ENCODE data around the gene HLA-C. TPM values are rescaled to one million over a fixed set of nuclear protein-coding genes. Genes with fewer than 3 reads are reported as not detected.

HLA-C gene
- total RNA-seq: 100 to 1,000 TPM; 170 to 500 (median 237) TPM
- polyA plus RNA-seq: 100 to 1,000 TPM in 2 of 3 donors, 10 to 100 TPM in 1; 92.7 to 295 (median 133) TPM
- long read RNA-seq, donor 1, transcript HLA-C-201 (8 exons, 1,536 nt): major isoform, 22 of 40 reads
- long read RNA-seq, donor 1, partial matches to known transcripts: 12 of 40 reads
- long read RNA-seq, donor 1, other reads (novel, unspliced or antisense): 0 of 40 reads
- long read RNA-seq, donor 2, transcript HLA-C-208 (6 exons, 1,880 nt): minor isoform, 5 of 75 reads
- long read RNA-seq, donor 2, transcript HLA-C-201 (8 exons, 1,536 nt): major isoform, 45 of 75 reads
- long read RNA-seq, donor 2, partial matches to known transcripts: 19 of 75 reads
- long read RNA-seq, donor 2, other reads (novel, unspliced or antisense): 5 of 75 reads
- long read RNA-seq, donor 3, transcript HLA-C-201 (8 exons, 1,536 nt): major isoform, 7 of 17 reads
- long read RNA-seq, donor 3, partial matches to known transcripts: 5 of 17 reads
- long read RNA-seq, donor 3, other reads (novel, unspliced or antisense): 0 of 17 reads
- long read RNA-seq, donor 4: 0 reads
- long read RNA-seq, donor 5, transcript HLA-C-201 (8 exons, 1,536 nt): major isoform, 31 of 55 reads
- long read RNA-seq, donor 5, partial matches to known transcripts: 18 of 55 reads
- long read RNA-seq, donor 5, other reads (novel, unspliced or antisense): 0 of 55 reads
- long read RNA-seq, donor 6, transcript HLA-C-201 (8 exons, 1,536 nt): major isoform, 74 of 134 reads
- long read RNA-seq, donor 6, transcript HLA-C-208 (6 exons, 1,880 nt): minor isoform, 6 of 134 reads
- long read RNA-seq, donor 6, partial matches to known transcripts: 40 of 134 reads
- long read RNA-seq, donor 6, other reads (novel, unspliced or antisense): 6 of 134 reads
- long read RNA-seq, donor 7, transcript HLA-C-207 (2 exons, 862 nt): minor isoform, 5 of 108 reads
- long read RNA-seq, donor 7, transcript HLA-C-205 (2 exons, 754 nt): minor isoform, 6 of 108 reads
- long read RNA-seq, donor 7, transcript HLA-C-201 (8 exons, 1,536 nt): major isoform, 26 of 108 reads
- long read RNA-seq, donor 7, partial matches to known transcripts: 69 of 108 reads
- long read RNA-seq, donor 7, other reads (novel, unspliced or antisense): 0 of 108 reads
- long read RNA-seq, donor 8, transcript HLA-C-201 (8 exons, 1,536 nt): major isoform, 22 of 40 reads
- long read RNA-seq, donor 8, partial matches to known transcripts: 10 of 40 reads
- long read RNA-seq, donor 8, other reads (novel, unspliced or antisense): 0 of 40 reads
- long read RNA-seq, donor 9, transcript HLA-C-201 (8 exons, 1,536 nt): major isoform, 15 of 80 reads
- long read RNA-seq, donor 9, transcript HLA-C-207 (2 exons, 862 nt): minor isoform, 5 of 80 reads
- long read RNA-seq, donor 9, partial matches to known transcripts: 58 of 80 reads
- long read RNA-seq, donor 9, other reads (novel, unspliced or antisense): 0 of 80 reads
- long read RNA-seq, donor 10, transcript HLA-C-201 (8 exons, 1,536 nt): major isoform, 38 of 45 reads
- long read RNA-seq, donor 10, partial matches to known transcripts: 0 of 45 reads
- long read RNA-seq, donor 10, other reads (novel, unspliced or antisense): 0 of 45 reads

DNA sequence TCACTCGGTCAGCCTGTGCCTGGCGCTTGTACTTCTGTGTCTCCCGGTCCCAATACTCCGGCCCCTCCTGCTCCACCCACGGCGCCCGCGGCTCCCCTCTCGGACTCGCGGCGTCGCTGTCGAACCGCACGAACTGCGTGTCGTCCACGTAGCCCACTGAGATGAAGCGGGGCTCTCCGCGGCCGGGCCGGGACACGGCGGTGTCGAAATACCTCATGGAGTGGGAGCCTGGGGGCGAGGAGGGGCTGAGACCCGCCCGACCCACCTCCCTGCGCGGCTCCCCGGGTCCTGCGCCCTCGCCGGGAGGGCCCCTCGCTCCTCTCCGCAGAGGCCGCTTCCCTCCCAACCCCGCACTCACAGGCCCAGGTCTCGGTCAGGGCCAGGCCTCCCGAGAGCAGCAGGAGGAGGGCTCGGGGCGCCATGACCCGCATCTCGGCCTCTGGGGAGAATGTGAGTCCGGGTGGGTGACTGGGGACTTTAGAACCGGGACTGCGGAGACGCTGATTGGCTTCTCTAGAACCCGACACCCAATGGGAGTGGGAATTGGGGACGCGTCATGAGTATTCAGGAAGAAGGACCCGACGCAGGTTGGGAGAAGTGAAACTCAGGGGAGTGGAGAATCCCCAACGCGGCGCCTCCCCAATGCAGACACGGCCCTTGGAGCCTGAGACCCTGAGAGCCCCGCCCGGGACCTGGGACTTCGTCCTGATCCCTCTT is at the start of gene HLA-C:
Gene HLA-C (minus strand): TSS at position 452 of the 717 bp plus-strand sequence. CDS start 21 bp downstream, at position 431.
- H3K9me3 ChIP-seq: no peaks in the 10 kb centered on the region
- H3K36me3 ChIP-seq: peaks cover 6 to 32% (median 12%) of the 10 kb centered on the region in 4 donors
- H3K27me3 ChIP-seq: no peaks in the 10 kb centered on the region
- 0 to 1% (median 0%) methylated on average over 28 to 62 of the region's 62 CpGs for WGBS, 5 donors
- peak within 1 kb of the TSS; percentile 86 to 99 (median 98) for H3K27ac ChIP-seq
- intact Hi-C loops (cut with DNase I; ENCODE audit: low total_unique reads): no loop called here
- DNase-seq: peak; percentile 94 to 97
- no peak for TF ChIP-seq EP300 (IDR thresholded peaks at IDR 0.05)
- TF ChIP-seq POLR2AphosphoS5 (IDR thresholded peaks at IDR 0.05): peak; percentile 37 to 96 (median 65)
- peak in 2 of 4 donors; percentile 36 to 63 for TF ChIP-seq POLR2A (IDR thresholded peaks at IDR 0.05)
- peak within 1 kb of the TSS; percentile 44 to 78 (median 66) for H3K4me3 ChIP-seq
- peaks cover 0 to 19% (median 8%) of the 10 kb centered on the region in 4 donors for H3K4me1 ChIP-seq

GRCh38 chr6:31321005-31321707 is 49.3 kb upstream of the HLA-C start:
- Histone ChIP-seq H3K27ac (no peak overlapping the region), H3K27me3 (no peaks in the 10 kb centered on the region), H3K4me3 (no peak overlapping the region), H3K9me3 (no peaks in the 10 kb centered on the region), H3K4me1 (no peaks in the 10 kb centered on the region), H3K36me3 (no peaks in the 10 kb centered on the region)
- WGBS, 5 donors: 35 to 52% (median 39%) methylated on average over 1 of the region's 1 CpG
- intact Hi-C loops (cut with DNase I; ENCODE audit: low total_unique reads): no loop called here
- no peak for DNase-seq
- no peak for TF ChIP-seq CTCF (IDR thresholded peaks at IDR 0.05)
- TF ChIP-seq POLR2A (IDR thresholded peaks at IDR 0.05): no peak
- no peak for TF ChIP-seq EP300 (IDR thresholded peaks at IDR 0.05)
- TF ChIP-seq POLR2AphosphoS5 (IDR thresholded peaks at IDR 0.05): no peak

- H3K4me1 ChIP-seq: no peaks in the 10 kb centered on the region
- H3K27me3 ChIP-seq: no peaks in the 10 kb centered on the region
- 44 to 80% (median 63%) methylated on average over 2 of the region's 2 CpGs for WGBS, 5 donors
- no peak for DNase-seq
- H3K27ac ChIP-seq: no peak overlapping the region
- H3K4me3 ChIP-seq: no peak overlapping the region
- H3K36me3 ChIP-seq: no peaks in the 10 kb centered on the region
- H3K9me3 ChIP-seq: no peaks in the 10 kb centered on the region
- TF ChIP-seq EP300 (IDR thresholded peaks at IDR 0.05) (no peak), POLR2A (IDR thresholded peaks at IDR 0.05) (no peak), CTCF (IDR thresholded peaks at IDR 0.05) (no peak), POLR2AphosphoS5 (IDR thresholded peaks at IDR 0.05) (no peak)
- intact Hi-C loops (cut with DNase I; ENCODE audit: low total_unique reads): no loop called here
Measured at GRCh38 chr6:31317036-31317435, 45.1 kb upstream of the HLA-C start.
